GM23338 (cell line): ENCODE data around the gene ABCC9.

ENCODE experiments used
- CTCF ChIP-seq, 2 experiments: fragments of 200-600 bp in 1 of 2; sonication (generic) in 1 of 2; conservative IDR thresholded peaks; 2 replicates each; pipeline versions ENCODE4 v1.5.1 to v1.6.1; 2016 to 2017; ENCODE audit warnings: antibody characterized with exemption in 2 of 2, low read depth in 2 of 2, mild to moderate bottlenecking in 2 of 2, moderate library complexity in 1 of 2
- ETS1 ChIP-seq: IDR thresholded peaks from 2 replicates; pipeline ENCODE4 v1.6.1; 2016; ENCODE audit warnings: antibody characterized with exemption
- EZH2 ChIP-seq: fragments of 200-600 bp; sonication (generic); IDR thresholded peaks from one replicate; pipeline ENCODE4 v1.8.0; 2017; ENCODE audit warnings: antibody characterized with exemption, mild to moderate bottlenecking, low read depth; ENCODE audit not compliant: unreplicated experiment
- EZH2phosphoT487 ChIP-seq: fragments of 200-600 bp; sonication (generic); IDR thresholded peaks from one replicate; pipeline ENCODE4 v1.8.1; 2018; ENCODE audit warnings: antibody characterized with exemption; ENCODE audit not compliant: unreplicated experiment
- NANOG ChIP-seq: IDR thresholded peaks from 2 replicates; pipeline ENCODE4 v1.6.1; 2016; ENCODE audit warnings: antibody characterized with exemption, borderline replicate concordance
- POLR2AphosphoS5 ChIP-seq: IDR thresholded peaks from 2 replicates; pipeline ENCODE4 v1.6.1; 2016; ENCODE audit warnings: antibody characterized with exemption, low read depth
- REST ChIP-seq: IDR thresholded peaks from one replicate; pipeline ENCODE4 v1.6.1; 2018; ENCODE audit warnings: antibody characterized with exemption; ENCODE audit not compliant: unreplicated experiment
- STAT1 ChIP-seq: IDR thresholded peaks from one replicate; pipeline ENCODE4 v1.6.1; 2016; ENCODE audit warnings: antibody characterized with exemption; ENCODE audit not compliant: unreplicated experiment

GRCh38 chr12:21774358-21775132 is 166.7 kb downstream of the ABCC9 start, which contains the start of gene KCNJ8:
- no peak for TF ChIP-seq NANOG
- TF ChIP-seq CTCF (conservative IDR thresholded peaks at IDR 0.05; ENCODE audit: low read depth in 2 of 2), result no peak
- TF ChIP-seq EZH2phosphoT487, result no peak
- no peak for TF ChIP-seq STAT1
- TF ChIP-seq REST, result no peak
- TF ChIP-seq ETS1, result no peak
- TF ChIP-seq POLR2AphosphoS5, result no peak
- TF ChIP-seq EZH2, result no peak
